Dermis microvascular lymphatic vessel endothelial cell (primary cell): ENCODE measurements around the gene EFEMP1. TPM values are rescaled to one million over a fixed set of nuclear protein-coding genes. Genes with fewer than 3 reads are reported as not detected.
"Not testable (repeated sequence)": the region's sequence is repeated elsewhere in the genome, so short reads cannot be mapped to it uniquely, and the experiment has no call there.

Source experiments
- DNase-seq, 2 donors: peaks; one replicate each; pipeline versions ENCODE4 v3.0.0 to v3.0.0-alpha.2; 2010; ENCODE audit warnings: low read depth in 2 of 2
- total RNA-seq: library from RNA; depleted of rRNA; stranded (reverse); fragments of >200 nt; gene quantifications from 2 replicates; pipeline ENCODE4 v1.2.1, GENCODE V29; 2014

Gene EFEMP1
- total RNA-seq, 1 donor from 2014 or later: 3,306 TPM

DNA sequence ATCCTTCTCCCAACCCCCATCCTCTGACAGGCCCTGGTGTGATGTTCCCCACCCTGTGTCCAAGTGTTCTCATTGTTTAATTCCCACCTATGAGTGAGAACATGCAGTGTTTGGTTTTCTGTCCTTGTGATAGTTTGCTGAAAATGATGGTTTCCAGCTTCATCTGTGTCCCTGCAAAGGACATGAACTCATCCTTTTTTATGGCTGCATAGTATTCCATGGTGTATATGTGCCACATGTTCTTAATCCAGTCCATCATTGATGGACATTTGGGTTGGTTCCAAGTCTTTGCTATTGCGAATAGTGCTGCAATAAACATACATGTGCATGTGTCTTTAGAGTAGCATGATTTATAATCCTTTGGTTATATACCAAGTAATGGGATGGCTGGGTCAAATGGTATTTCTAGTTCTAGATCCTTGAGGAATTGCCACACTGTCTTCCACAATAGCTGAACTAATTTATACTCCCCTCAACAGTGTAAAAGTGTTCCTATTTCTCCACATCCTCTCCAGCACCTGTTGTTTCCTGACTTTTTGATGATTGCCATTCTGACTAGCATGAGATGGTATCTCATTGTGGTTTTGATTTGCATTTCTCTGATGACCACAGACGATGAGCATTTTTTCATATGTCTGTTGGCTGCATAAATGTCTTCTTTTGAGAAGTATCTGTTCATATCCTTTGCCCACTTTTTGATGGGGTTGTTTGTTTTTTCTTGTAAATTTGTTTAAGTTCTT, 91.7 kb downstream of the EFEMP1 start:
- not testable (repeated sequence) for DNase-seq

- no peak for DNase-seq
Observed at GRCh38 chr2:55827855-55828254, 95.7 kb downstream of the EFEMP1 start.

DNA sequence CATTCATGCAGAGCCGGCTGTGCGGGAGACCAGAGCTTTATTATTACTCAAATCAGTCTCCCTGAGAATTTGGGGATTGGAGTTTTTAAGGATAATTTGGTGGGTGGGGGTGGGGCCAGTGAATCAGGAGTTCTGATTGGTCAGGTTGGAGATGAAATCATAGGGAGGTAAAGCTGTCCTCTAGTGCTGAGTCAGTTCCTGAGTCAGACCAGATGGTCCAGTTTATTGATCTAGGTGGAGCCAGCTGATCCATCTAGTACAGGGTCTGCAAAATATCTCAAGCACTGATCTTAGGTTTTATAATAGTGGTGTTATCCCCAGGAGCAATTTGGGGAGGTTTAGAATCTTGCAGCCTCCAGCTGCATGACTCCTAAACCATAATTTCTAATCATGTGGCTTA, 96.2 kb downstream of the EFEMP1 start:
- DNase-seq: not testable (repeated sequence)

DNA sequence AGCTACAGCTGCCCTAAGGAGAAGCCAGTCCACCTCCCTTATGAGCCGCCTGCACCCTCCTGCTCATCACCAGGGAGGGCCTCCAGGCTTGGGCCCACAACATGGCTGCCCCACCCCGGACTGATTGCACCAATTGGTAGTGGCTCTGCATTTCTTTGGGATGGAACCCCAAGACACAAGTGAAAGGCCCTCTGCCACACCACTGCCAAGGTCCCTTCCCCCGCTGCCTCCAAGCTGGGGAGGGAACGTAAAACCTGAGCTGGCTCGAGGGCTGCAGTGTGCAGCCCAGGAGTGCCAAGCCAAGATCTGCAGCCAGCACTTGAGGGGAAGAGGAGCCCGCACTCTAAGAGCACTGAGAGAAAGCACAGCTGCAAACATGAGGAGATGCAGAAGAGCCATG, 97.3 kb downstream of the EFEMP1 start:
- DNase-seq: no peak

GRCh38 chr2:55824551-55825096, 99.0 kb downstream of the EFEMP1 start:
- no peak for DNase-seq

Other genes starting within 250 kb of the EFEMP1 start
- gene PNPT1, start 229.9 kb downstream of the EFEMP1 start, total RNA-seq: 16.0 and 16.2 TPM in 2 replicates